ENCODE measurements around the gene C11orf68.

C11orf68 gene

DNA sequence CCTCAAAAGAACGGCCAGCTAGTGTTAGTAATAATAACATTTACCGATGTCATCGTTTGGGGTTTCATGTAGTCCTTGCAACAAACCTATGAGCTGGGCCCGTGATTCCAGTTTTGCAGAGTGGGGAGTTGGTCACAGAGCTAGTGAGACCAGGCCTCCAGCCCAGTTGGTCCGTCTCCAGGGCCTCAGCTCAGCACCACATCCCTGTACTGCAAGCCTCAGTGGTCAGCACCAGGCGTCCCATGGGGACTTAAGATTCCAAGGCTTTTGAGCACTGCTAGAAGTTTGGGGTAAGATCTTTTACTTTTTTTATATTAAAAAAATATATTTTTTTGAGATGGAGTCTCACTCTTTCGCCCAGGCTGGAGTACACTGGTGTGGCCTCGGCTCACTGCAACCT lies 25.3 kb upstream of the C11orf68 start:
- DNase-seq = no peak

DNA sequence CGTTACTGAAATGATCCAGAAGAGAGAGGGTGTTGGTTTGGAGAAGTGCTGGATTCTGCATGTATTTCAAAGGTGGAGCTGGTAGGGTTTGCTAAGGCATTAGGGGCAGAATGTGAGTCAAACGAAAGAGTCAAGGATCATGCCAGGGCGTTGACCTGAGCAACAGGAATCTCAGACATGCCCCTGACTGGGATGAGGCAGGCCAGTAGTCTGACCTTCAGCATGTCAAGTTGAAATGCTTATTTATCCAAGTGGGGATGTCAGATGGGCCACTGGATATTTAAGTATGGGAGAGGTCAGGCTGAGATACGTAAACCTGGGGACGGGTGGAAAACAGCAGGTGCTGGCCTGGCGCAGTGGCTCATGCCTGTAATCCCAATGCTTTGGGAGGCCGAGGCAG lies 23.7 kb upstream of the C11orf68 start:
- no peak for DNase-seq

DNA sequence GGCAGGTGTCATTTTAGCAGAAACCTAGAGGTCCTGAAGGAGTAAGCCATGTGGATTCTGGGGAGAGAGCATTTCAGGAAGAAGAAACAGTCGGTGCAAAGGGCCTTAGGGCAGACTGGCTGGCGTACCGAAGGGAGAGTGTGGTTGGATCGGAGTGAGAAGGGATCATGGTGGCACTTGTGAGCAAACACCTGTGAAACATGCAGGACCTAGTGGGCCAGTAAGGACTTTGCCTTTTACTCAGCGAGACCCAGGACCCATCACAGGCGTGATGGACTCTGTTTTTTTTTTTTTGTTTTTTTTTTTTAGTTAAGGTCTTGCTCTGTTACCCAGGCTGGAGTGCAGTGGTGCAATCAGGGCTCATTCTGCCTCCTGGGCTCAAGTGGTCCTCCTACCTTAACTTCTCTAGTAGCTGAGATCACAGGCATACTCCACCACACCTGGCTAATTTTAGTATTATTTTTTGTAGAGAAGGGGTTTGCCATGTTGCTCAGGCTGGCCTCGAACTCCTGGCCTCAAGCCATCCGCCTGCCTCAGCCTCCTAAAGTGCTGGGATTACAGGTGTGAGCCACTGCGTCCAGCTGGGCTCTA lies 23.0 kb upstream of the C11orf68 start:
- no peak for DNase-seq

DNA sequence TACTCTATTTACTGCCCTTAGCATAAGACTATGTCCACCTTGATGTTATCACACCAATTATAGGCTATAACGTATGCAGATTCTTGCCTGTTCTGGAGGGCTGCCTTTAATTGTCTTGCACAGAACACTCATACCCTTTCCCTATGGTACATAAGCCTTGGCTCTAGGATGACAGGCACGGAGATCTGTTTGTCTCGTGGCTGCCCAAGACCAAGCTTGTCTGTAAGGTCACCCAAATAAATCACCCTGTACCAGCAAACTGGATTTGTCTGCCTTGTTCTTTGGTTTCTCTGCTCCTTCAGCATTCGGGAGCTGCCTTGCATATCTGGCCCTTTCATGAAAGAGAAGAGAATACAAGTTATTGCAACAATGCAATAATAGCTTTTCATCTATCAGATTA lies 18.9 kb upstream of the C11orf68 start:
- DNase-seq = no peak

DNA sequence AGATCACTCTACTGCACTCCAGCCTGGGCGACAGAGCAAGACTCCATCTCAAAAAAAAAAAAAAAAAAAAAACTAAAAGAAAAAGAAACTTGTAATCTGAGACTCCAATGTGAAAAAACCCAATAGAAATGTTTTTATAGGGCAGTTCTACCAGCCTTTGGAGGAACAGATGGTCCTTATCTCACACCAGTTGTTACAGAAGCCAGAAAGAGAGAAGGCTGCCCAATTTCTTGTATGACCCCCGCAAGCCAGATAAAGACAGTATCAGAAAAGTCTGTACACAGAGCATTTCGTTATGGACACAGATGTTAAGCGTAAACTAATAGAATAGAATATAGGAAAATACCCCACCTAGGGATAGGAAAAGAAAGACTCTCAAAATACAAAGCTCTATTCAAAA lies 15.2 kb upstream of the C11orf68 start:
- no peak for DNase-seq

DNA sequence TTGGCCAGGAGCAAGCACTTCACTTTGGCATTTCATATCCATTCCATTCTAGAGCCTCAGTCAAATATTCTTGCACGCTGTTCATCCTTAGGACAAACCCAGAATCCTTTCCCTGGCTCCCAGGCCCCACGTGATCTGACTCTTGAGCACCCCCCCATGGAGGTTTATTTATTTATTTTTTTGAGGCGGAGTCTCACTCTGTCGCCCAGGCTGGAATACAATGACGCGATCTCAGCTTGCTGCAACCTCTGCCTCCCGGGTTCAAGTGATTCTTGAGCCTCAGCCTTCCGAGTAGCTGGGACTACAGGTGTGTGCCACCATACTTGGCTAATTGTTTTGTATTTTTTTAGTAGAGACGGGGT lies 13.7 kb upstream of the C11orf68 start:
- DNase-seq = peak; percentile 53

DNA sequence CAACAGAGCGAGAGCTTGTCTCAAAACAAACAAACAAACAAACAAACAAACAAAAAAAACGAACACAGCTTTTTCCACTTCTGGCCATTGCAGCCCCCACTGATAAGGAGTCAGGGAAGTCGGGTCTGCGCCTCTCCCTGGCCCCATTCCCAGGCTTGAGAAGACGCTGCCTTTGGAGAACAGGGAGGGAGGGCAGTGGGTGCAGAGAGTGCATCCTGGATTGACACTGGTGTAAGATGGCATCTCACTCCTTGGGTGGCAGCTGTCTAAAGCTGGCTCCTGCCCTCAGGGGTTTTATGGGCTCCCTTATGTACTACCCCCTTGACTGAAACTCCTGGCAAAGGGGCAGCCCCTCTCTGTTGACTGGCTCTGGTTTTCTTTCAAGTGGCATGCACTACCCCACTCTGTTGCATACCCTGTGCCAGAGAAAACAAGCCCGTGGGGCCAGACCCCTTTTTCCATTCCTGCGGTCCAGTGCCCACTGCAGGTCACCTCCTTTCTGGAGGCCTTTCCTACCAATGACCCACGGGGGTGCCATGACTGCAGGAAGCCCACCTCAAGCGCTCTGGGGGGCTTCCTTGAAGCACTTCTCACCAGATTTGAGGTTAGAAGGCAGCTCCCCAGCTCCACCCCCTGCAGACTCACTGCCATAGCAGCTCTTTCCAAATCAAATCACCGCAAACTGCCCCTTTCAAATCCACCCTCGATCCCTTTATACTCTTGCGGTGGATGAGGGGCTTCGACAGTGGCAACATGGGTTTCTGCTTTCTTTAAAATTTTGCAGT lies 13.1 kb upstream of the C11orf68 start:
- no peak for DNase-seq

DNA sequence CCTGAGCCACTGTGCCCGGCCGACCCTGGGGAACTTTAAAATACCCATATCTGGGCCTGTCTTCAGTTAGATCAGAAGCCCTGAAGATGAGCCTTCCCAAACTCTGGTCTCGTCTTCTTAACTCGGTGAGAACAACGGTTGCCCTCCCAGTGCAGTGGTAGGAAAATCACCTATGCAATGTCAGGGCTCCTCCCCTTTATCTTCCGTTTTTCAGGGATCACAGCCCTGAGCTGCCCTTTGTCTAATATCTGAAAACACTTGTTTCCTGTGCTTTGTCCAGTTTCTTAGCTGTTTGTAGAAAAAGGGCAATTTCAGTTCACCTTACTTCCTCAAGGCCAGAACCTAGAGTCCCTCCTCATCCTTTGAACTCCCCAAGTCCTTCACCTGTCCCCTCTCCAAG lies 9.8 kb upstream of the C11orf68 start:
- no peak for DNase-seq

DNA sequence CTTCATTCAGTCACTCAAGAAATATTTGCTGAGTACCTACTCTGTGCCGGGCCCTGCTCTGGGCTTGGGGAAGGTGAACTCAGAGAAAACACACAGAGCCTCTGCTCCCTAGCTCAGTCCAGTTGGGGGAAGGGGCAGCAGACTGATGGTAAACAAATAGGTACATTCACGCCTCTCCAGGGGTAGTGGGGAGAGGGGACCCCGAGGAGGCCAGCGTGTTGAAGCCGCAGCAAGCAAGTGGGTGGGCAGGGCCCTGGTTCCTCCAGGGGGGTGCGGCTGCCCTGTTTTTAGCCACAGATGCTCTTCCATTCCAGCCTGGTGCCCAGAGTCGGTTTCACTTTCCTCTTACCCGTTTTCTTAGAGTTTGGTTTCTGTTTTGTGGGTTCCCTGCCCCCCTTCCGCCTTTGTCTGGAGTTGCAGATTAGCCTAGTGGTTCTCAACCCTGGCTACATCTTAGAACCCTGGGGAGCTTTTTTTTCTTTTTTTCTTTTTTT lies 9.1 kb upstream of the C11orf68 start:
- DNase-seq = no peak

DNA sequence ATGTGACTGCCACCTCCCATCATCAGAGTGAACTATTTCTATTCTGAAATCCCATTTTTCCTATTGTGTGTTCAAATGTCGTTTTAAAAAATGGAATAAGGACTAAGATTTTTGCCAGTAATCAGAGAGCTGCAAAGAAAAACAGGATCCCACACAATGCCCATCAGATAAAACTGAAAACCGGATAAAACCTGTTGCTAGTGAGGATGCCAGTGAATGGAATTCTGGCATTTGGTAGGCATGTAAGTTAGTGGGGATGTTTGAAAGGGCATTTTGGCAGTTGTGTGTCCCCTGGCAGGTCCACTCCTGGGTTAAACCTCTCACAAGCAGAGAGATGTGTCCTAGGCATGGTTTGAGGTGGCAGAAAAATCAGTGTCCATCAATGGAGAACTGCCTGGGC lies 6.5 kb upstream of the C11orf68 start:
- no peak for DNase-seq

DNA sequence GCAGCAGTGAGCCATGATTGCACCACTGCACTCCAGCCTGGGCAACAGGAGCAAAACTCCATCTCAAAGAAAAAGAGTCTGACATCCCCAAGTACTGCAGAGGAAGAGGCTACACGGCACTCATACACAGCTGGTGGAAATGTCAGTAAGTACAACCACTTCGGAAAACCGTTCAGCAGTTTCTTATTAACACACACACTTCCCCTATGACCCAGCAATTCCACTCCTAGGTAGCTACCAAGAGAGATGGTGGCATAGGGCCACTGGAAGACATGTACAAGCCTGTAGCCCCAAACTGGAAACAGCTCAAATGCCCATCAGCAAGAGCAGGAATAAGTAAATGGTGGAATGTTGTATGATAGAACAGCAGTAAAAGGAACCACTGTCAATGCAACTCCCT lies 3.7 kb upstream of the C11orf68 start:
- DNase-seq = no peak

DNA sequence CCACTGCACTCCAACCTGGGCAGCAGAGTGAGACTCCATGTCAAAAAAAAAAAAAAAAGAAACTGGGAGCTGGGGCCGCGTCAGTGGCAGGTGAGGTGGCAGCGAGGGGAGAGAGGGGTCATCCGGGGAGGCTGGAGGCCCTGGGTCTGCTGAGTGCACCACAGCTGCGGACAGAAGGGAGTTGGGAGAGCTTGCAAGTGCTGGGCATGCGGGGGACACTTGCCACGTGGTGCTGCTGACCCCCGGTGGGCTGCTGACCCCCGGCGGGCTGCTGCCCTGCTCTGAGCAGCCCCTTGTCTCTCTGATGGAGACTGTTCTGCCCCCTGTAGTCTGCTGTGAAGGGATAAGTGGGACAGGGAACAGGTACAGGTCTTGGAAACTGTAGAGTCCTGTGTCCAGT lies 3.0 kb upstream of the C11orf68 start:
- no peak for DNase-seq

DNA sequence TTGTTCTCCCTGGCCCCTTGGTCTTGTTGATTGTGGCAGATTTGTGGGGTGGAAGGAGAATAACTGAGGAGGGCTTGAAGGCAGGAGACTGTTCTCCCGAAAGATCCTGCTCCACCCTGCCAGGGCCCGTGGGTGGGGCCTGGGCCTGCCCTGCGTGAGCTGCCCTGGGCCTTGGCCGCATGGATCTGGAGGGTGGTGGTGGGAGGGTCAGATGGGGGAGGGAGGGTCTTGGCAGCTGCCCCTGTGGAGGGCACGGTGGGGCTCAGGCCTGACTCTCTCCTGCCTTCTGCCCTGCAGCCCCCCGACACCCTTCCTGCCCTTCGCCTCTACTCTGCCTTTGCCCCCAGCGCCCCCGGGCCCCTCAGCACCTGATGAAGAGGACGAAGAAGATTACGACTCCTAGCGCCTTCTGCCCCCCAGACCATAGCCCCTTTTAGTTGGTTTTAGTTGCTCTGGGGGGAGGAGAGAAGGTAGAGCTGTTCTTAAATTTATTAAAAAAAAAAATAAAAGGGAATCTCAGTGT lies 2.2 kb upstream of the C11orf68 start:
- DNase-seq = no peak

DNA sequence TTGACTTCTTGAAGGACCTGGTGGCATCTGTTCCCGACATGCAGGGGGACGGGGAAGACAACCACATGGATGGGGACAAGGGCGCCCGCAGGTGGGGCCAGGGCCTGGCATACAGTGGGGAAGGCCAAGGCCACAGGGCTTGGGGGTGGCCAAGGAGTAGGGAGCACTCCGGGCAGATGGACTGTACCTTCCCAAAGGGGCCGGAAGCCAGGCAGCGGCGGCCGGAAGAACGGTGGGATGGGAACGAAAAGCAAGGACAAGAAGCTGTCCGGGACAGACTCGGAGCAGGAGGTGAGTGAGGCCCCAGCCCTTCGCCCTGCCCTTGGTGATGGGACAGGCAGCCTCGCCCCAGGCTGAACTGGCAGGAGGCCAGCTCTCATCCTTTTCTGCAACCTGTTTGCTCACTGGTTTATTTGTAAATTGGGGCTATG lies 1.5 kb upstream of the C11orf68 start:
- peak; percentile 26 for DNase-seq

DNA sequence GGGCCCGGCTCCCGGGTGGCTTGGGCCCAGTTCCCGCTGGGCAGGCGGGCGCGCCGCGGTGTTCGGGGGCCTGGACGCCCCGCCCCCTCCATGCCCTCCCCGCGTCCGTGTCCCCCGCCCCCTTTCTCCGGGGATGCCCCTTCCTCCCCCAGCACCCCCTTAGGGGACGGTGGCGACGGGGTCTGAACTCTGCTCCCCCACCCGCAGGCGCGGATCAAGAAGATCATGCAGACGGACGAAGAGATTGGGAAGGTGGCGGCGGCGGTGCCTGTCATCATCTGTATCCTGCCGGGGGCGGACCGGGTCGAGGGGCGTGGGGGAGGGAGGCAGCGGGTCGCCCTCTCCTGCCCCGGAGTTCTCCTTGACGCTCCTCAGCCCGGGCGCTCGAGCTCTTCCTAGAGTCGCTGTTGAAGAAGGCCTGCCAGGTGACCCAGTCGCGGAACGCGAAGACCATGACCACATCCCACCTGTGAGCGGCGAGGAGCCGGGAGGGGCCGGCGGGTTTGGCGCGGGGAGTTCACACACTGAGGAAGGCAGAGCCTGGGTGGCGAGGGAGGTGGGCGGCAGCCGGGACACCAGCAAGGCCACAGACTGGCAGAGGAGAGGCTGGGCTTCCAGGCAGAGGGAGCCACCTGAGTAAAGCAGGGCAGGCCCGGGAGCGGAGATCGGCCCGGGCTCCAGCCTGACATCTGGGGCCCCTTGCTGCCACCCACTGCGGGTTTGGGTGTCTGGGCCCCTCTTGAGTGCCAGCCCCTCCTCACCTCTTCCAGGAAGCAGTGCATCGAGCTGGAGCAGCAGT lies 910 bp upstream of the C11orf68 start:
- no peak for DNase-seq

DNA sequence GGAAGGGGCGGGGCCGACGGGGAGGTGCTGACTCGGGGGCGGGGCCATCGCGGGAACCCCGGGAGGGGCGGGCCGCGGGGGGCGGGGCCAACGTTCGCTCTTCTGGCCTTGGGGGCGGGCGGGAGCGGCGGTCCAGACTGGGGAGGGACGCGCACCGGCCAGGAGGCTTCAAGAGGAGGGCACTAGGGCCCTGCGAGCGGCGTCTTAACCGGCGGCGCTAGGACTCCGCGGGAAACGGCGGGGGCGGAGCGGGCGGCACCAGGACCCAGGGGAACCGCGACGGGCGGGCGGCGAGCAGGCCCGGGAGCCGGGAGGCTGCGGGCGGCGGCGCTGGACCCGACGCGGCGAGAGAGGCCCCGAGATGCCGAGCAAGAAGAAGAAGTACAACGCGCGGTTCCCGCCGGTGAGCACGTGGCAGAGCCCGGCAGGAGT lies 295 bp upstream of the C11orf68 start, which contains the start of gene DRAP1:
DRAP1 (plus strand) TSS at position 286 of the 432 bp plus-strand sequence; CDS start at position 362, 76 bp downstream.
- peak; percentile 98 for DNase-seq

DNA sequence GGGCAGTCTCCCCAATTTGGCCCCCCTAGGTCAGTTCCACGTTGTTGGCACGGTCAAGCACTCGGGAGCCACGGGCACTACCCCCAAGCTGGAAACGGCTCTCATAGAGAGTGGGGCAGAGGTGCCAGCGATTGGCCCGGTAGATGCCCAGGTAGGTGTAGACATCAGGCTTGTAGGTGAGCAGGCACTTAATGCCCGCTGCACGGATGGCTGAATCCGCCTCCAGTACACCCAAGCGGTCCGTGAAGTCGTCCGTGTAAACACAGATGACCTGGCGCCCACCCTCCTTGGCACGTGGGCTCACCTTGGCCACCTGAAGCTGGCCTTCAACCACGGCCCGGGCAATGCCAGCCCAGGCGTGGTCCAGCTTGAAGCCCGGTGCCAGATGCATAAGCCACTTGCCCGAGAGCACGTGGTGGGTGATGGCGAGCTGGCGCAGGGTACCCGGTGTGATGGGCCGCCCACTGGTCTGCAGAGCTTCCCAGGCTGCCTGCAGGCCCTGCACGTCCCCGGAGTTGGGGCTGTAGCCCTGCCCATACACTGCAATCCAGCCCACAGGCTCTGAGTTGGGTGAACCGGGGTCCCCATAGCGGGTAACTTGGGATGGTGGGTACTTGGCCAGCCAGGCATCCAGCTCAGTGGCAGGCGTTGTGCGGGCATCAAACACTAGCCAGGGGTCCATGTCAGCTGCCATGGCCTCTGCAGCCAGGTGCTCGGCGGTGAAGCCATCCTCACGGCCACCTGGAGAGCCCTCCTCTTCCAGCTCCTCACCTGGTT lies 1.2 kb downstream of the C11orf68 start:
- DNase-seq = no peak

DNA sequence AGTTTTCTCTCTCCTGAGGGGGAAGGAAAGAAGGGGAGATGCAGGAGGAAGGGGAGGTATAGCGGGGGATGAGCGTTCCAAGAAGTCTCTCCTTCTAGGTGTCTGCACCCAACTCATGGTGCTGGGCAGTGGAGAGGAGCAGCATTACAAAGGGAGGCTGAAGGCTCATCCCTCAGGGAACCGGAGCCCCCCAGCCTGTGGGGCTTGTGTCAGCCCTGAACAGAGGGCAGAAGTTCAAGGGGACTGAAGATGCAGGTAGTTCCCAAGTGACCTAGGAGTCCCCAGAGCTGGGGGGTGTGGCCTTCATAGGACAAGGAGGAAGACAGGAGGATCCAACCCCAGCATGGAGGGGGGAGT lies 1.8 kb downstream of the C11orf68 start:
- no peak for DNase-seq

DNA sequence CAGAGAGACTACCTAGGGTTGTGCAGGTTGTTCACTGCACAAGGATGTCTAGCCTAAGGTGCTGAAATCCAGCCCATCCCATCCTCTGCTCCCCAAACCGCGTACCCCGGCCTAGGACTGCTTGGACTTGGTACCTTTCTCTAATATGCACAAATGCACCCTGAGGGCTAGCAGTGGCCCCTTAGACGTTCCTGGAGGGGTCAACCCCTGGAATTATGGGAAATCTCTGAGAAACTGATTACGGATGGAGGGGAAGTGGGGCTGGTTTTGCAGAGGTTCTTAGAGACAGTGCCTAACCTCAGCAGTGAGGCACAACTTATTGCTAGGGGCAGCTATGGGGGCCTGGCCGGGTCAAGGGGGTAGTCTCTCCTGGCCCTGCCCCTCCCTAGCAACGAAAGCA lies 2.5 kb downstream of the C11orf68 start:
- no peak for DNase-seq

DNA sequence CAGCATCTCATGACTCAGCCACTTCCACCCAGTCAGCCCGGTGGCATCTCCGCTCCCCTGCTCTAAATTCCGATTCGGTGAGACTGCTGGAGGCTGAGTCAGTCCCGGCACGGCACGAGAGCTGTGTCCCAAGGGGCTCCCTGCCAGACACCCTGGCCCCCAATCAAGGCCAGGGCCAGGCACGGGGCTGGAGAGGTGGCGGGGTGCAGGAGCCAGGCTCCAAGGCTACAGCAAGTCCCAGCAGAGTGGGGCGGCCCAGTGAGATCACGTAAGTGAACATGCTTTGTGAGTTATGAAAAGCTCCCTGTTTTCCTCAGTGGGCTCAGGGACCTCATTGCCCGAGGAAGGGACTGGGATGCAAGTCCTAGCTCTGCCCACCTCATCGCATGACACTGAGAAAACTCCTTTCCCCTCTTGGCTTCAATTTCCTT lies 3.0 kb downstream of the C11orf68 start:
- DNase-seq = peak; percentile 100

DNA sequence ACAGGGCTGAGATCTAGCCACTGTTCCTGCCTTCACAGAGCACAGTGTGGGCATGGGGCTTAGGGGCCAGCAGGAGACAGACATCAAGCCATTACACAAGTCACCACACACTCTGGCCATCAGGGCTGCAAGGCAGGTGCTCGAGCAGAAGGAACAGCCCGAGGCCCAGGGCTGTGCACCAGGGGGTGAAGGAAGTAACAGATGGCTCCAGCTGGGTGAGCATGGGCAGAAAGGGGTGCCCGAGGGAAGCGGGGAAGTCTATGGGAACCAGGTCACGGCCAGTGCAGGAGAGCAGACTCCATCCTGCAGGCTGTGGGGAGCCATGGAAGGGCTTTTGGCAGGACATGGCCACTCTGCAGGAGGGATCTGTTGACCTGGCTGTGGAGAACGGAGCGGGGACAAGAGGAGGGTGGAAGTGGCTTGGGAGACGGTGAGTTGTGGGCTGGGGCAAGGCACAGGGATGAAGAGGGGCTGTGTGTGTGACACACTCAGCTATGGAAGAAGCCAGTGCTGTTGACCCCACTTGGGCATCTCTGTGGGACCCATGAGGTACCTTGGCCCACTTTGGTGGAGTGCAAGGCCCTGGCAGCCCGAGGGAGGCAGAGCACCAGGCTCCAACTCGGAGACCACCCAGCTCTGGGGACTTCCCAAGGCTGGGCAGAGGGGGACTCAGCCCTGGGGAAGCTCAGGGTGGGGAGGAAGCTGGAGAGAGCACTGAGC lies 3.6 kb downstream of the C11orf68 start:
- peak; percentile 70 for DNase-seq

DNA sequence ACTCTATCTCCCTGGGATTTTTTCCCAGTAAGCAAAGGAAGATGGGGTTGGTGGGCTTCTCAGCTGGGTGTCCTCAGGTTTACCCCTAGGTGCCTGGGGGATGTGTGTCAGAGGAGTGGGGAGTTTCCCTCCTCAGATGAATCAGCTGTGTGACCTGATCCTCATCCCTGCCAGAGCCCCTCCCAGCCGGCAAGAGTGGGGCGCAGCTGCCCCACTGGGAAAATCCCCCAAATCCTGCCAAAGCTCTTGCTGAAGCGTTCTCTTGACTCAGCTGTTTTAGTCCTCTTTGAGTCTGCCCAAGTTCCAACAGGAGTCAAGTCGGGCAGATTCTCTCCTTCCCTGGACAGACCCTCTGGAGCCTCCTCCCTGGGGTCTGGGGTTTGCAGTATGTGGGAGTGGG lies 6.0 kb downstream of the C11orf68 start:
- peak; percentile 87 for DNase-seq

All from EL (cell line).